Measurements from ENCODE around the gene ATG14.

DNA sequence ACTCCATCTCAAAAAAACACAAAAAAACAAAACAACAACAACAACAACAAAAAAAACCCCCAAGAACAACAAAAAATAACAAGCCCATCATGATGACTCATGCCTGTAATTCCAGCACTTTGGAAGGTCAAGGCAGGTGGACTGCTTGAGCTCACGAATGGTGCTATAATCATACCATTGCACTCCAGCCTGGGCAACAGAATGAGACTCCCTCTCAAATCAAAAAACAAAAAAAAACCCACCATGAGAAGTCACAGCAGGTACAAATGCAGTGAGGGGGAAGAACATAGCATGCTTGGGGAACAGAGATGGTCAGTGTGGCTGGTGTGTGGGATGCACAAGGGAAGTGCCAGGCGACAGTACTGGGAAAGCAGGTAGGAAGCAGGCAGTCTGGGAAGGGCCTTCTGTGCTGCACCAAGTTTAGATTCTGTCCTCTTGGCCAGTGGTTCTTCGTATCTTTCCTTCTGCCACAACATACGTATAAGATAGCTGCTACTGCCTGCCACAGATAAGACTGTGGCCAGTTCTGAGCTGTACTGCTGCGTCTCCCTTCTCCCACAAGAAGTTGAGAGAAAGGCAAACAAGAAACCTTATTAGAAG is 28.0 kb downstream of the ATG14 start:
- TF ChIP-seq CTCF (IDR thresholded peaks at IDR 0.05) (no peak), POLR2A (IDR thresholded peaks at IDR 0.05) (no peak), POLR2AphosphoS5 (IDR thresholded peaks at IDR 0.05) (no peak), EP300 (IDR thresholded peaks at IDR 0.05; ENCODE audit: low read depth) (no peak)

All from transverse colon (tissue), 4 donors.